Mucosa of gallbladder (tissue), 1 donor: Measurements from ENCODE around the gene CLMN. TPM values are rescaled to one million over a fixed set of nuclear protein-coding genes. Genes with fewer than 3 reads are reported as not detected.
"Not testable (repeated sequence)": the region's sequence is repeated elsewhere in the genome, so short reads cannot be mapped to it uniquely, and the experiment has no call there.

ENCODE experiments used
- DNase-seq: peaks from one replicate; pipeline ENCODE4 v3.0.0-alpha.2; 2020; ENCODE audit warnings: low spot score
- total RNA-seq: library from RNA; stranded (reverse); gene quantifications from one replicate; pipeline ENCODE4 v1.2.1, GENCODE V29; 2021
- donor health status: DM: no; HTN: no; CAD: no.

The CLMN gene
- total RNA-seq, 1 donor from 2014 or later = 63.5 TPM

DNA sequence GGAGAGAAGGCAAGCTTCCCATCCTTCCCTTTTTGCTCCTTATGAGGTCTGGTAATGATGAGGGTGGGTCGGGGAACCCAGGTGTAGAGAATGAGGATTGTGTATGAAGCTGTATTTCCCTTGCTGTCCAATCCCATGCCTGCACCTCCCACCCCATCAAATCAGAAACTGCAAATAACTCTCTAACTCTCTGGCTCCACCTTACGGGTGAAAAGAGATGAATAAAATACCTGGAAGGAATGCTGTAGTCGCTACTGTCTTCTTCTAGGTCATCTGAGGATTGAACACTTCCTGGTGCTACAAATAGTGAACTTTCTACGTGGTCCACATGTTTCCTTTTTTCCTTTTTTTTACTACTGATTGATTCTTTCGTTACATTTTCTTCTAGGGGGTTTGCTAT lies 123.4 kb downstream of the CLMN start:
- no peak for DNase-seq

DNA sequence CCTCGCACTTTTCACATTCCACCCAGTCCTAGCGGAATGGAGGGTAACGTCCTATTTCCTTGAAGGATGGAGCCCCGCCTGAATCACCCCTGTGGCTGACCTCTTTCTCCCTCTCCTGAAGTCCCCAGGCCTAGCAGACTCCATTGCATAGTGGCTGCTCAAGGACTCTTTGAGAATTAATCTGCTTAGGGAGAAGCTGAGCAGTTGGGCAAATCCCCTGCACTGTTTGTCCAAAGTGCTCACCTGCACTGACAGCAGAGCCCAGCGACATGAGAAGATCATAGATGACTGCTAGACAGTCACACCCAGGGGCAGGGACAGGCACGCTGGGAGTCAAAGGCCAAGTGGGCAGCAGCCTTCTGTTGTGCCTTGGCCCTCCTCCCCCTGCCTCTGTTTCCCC lies 124.7 kb downstream of the CLMN start:
- no peak for DNase-seq

DNA sequence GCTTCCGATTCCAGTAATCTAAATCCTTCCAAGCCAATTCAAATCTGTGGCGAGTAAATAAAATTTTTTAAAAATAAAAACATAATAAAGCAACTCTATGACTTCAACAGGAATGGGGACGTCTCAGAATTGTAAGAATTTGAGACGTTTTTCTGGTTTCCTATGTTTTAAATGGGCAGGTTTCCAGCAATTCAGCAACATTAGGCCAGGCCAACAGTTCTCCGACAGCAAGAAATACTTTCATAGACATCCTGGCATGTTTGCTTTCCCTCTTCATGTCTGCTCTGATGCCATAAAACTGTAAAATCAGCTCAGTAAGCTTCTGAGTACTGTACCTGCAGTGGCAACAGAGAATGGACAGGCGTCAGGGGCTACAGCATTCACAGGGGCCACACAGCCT lies 126.6 kb downstream of the CLMN start:
- no peak for DNase-seq

DNA sequence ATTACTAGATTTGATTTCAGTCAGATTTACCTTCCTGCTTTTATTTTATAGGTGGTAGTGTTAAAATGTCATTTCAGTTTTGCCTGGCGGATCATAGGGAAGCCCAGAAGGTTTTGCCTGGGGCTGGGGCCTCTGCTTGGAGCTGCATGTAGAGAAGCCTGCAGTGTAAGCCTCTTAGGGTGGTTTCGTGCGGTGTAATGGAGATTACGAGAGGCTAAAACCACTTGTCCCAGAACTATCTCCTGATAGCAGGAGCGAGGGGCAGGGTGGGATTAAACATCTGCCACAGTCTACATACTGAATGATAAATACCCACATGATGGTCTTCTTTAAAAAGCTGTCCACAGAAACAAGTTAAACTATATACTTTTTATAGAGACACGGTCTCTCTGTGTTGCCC lies 127.4 kb downstream of the CLMN start:
- no peak for DNase-seq

DNA sequence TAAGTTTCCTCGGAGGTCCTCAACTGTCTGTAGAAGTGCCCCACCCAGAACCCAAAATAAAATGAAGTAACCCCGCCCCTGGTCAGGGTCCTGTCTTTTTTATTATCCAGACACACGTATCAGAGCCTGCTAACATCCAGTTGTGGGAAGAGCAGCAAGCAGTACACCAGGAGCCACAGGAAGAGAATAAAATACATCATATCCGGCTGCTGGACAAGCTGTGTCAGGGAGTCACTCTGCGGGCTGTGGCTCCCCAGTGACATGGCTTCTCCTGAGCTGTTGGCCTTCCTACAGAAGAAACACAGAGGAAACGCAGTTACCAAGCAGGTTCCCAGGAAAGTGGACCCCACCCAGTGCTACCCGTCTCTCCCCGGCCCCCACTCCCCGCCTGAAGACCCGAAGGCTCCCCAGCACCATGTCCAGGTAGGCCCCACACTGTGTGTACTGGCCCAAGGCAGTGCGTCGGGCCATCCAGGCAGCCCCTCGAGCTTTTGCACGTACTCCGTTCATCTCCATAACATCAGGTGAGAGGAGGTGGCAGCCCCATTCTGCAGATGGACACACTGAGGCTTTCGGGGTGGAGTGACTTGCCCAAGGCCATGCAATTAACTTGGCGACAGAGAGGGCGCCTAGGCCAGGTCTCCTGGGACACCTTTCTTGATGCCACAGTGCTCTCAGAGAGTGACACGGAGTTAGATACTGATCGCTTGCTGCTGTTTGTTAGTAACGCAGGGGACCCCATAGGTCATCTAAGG lies 128.1 kb downstream of the CLMN start:
- no peak for DNase-seq

DNA sequence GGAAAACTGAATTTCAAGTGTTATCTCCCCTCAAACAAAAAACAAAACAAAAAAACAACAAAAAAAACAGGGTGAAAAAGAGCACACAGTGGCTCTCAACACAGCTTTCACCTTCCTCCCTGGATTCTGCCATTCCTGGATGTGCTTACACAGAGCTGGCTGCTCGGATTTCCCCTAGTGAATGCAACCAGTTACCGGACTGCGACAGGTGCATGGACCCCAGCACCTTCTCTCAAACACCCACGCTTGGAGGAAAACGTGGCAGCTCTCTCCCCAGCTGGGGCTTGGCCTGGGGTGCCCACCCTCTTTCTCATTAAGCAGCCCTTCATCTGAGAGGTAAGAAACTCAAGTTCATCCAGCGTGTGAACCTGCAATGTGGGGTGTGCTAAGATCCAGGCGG lies 128.9 kb downstream of the CLMN start:
- no peak for DNase-seq

DNA sequence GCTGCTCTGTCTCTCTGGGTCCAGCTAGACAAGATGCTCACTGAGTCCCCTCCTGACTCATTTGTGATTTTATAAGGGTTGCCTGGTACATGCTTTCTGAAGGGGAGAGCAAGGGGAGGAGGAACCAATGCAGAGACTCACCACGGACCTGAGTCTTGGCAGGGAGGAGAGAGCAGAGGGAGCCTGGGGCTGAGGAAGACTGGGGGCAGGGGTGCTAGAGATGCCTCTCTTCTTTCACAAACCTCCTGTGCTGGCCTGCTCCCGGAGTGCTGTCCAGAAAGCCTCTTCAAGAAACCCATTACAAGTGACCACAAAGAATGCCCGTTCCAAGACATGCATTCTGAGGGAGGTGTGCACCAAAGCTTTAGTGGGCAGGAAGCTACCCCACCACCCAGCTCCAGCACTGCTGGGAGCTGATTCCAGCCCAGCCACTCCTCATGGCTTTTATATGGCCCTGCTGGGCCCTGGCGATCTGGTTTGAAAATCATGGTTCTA lies 129.3 kb downstream of the CLMN start:
- no peak for DNase-seq

DNA sequence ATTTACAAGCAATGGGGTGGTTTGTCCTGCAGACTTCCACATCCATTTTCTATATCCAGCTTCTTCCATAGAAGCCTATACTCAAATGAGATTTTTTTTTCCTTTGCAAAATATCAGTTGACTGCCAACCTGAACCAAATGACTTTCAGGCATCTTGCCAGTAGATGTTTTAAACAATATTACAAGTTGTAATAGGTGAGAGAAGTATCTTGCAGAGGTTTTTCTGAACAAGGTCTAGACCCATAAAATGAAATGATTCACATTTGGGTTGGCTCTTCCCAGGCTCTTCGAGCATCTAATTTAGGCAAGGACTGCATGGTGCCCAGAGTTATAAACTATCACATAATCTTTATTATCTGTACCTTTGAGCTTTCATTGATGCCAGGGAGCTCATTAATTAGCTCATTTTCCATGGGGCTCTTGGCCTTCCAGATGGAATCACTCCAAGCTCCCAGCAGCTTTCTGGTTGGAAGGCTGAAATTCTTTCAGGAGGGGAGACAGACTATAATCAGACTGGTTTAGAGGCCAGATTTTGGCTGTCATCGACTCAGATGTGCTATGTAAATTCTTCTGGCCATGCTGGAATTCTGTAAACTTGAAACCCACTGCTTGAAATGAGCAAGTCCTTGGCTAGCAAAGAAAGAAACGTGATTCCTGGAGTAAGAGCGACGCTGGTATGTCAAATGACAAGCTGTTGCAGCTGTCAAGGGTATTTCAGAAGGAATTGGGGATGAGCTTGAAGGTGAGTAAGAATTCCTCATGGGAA lies 130.2 kb downstream of the CLMN start:
- no peak for DNase-seq

DNA sequence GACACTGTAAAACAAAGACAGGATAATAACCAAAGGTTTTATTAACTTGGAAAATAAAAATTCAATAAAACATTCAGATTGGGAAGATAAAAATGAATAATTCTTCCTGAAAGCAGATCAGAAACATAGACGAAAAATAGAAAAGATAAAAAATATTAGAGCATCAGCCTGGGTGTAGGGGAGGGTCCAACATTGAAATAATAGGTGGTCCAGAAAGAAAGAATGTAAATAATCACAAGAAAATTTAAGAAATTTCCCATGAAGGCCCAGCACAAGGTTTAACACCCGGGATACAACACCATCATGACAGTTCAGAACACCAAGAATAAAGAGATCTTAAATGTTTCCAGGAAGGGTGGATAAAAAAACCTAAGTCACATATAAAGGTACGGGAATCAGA lies 131.3 kb downstream of the CLMN start:
- DNase-seq = no peak

DNA sequence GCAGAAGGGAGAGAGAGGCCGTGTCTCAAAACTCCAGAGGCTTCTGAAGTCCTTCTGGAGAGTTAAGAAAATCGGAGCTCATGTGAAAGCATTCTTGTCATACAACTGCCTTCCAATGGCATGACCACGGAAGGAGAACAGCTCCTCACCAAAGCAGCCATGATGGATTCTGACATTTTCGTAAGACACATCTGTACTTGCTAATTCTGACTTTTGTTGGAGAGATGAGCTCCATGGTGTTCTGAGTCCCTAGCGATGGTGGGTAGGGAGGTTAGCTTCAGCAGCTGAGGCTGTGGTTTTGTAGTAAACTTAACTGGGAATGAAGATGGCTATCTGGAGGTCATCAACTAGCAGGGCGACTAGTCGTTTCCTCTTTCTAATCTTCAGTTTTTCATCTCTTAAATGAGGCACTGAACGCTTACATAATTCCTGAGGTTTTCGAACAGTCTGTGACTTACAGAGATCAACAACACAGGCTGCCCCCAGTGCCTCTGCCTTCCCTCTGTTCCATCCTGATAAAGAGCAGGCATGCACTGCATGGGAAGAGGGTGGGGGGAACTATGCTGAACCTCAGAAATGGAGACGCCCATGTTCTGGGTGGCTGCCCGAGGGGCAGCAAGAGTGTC lies 133.8 kb downstream of the CLMN start:
- DNase-seq = no peak

DNA sequence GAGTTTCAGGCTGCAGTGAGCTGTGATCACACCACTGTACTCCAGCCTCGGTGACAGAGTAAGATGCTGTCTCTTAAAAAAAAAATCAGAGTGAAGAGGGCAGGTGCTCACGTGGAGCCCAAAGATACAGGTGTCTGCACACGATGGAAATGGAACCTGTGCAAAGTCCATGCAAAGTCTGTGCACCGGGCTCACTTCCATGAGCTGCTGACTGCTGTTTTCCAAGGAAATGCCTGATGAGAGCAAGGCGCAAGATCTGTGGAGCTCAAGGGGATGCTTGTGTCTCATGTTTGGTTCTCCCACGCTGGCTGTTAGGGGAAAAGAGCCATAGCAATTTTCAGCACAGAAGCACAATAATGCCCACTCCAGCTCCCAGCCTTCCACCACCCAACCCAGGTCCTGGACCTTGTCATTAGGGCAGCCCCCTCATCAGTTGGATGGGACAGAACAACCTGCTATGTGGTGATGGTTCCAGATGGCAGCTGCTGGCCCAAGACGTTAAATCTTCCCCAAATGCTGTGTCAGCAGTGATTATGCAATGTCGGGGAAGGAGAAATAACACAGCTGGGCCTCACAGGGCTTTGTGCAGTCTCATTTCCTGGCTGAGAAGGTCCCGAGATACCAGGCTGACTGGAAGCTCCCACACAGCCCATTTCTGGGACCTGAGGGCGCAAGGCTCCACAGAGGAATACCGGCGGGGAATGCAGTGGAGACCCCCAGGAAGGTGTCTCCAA lies 134.5 kb downstream of the CLMN start:
- DNase-seq = peak; percentile 70

DNA sequence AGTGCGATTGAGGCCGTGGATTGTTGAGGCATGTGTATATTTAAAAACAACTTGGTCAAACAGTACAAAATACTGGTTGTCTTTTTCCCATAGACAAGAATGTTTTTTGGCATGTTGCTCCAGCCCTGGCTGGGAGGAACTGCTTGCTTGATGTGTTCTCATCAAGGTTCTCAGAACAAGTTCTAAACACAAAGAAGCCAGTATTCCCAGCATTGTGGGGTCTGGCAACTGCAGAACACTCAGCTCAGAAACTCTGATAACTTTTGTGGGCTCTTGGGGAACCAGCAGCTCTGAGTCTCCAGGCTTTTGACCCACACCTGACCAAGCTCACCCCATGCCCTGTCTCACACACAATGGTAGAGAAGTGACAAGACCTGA lies 135.3 kb downstream of the CLMN start:
- no peak for DNase-seq

DNA sequence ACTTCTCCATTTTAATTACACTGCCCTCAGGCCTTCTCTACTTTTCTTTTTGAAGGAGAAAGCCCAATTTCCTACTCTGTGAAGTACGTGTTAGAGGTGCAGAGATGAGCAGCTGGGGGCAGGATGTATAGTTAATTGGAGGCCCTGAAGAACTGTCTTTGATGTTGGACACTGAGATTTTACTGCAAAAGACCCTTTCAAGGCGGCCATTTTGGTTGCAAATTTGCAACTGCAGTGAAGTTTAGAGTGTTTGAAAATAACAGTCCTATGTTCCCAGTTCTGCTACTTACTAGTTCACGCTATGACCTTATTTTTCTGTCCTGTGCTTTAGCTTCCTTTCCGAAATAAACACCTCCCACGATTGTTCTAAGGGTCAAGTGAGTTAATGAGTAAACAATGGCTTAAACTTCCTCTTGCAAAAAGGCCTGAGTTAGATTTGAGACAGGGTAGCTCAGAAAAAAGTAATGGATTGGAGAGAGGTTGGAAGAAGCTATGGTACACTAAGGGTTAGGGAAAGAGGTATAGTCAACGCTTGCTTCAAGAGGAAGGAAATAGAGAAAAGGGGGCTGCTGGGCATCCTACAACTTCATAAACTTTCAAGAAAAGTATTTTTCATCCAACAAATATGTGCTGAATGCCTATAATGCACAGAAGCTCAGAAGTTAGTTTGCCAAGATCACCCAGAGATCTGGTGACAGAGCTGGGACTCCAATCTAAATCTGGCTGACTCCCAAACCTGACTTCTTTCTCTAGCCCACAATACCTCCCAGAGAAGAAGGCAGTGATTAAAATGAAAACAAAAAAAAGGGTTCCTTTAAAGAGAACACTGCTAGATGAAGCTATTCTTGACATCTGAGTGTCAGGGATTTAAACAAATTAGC lies 135.9 kb downstream of the CLMN start:
- DNase-seq = no peak

DNA sequence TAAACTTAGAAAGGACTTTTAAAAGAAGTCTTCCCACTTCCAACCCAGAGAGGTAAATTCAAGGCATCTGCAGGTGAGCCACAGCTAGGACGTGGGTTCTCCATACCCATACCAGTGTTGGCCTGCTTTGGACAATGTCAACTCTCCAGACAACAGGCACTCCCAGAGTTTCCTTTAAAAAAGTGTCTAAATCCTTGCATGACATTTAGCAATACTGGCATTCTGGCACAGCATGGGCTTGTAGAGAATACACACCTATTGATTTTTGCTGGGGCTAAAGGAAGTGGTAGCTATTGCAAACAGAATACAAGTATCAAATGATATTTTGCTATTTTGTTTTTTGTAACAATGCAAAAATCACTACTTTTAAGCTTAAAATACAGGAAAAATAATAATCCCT lies 136.6 kb downstream of the CLMN start:
- DNase-seq = no peak

DNA sequence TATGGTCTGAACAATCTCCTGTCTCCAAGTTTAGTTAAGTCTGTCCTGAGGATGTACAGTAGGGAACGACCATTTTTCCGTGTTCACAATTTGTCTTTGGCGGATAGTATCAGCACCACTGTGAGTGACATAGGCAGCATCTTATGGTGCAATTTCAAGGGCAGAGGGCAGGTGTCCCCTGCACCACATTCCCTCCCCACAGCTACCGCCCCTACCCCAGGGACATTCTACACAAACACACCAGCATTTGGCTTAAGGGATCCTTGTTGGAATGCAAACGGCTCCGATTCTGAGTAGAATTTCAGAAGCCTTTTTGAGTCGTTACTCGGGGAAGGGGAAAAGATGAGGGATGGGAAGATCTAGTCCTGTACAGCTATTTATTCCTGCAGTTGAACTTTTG lies 137.3 kb downstream of the CLMN start:
- DNase-seq = no peak

DNA sequence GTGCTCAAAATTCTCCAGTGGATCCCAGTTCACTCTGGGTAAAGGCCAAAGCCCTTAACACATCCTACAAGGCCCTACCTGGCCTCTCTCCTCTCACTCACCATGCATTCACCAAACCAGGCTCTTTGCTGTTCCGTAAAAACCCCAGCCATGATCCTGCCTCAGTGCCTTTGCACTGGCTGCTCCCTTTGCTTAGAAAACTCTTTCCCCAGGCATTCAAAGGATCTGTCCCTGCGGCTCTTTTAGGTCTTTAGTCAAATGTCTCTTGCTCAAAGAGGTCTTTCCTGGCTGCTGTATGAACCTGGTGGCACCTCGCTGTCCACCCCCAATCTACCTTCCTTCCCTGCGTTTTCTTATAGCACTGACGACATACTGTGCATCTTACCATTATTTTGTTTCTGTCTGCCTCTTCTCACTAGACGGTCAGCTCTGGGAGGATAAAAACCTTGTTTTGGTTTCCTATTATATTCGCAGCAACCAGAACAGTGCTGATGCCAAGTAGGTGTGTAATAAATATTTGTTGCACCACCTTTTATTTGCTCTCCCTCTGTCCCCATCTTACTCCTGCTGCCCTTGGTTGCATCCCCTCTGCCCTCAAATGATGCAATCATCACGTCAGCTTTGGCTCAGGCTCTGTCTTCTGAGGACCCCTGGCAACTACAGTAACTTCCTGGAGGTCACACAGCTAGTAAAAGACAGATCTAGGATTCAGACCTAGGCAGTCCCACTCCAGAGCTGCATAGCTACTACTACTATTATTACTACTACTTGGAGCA lies 138.6 kb downstream of the CLMN start:
- no peak for DNase-seq

DNA sequence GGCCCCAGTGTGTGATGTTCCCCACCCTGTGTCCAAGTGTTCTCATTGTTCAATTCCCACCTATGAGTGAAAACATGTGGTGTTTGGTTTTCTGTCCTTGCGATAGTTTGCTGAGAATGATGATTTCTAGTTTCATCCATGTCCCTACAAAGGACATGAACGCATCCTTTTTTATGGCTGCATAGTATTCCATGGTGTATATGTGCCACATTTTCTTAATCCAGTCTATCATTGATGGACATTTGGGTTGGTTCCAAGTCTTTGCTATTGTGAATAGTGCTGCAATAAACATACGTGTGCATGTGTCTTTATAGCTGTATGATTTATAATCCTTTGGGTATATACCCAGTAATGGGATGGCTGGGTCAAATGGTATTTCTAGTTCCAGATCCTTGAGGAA lies 144.0 kb downstream of the CLMN start:
- not testable (repeated sequence) for DNase-seq

DNA sequence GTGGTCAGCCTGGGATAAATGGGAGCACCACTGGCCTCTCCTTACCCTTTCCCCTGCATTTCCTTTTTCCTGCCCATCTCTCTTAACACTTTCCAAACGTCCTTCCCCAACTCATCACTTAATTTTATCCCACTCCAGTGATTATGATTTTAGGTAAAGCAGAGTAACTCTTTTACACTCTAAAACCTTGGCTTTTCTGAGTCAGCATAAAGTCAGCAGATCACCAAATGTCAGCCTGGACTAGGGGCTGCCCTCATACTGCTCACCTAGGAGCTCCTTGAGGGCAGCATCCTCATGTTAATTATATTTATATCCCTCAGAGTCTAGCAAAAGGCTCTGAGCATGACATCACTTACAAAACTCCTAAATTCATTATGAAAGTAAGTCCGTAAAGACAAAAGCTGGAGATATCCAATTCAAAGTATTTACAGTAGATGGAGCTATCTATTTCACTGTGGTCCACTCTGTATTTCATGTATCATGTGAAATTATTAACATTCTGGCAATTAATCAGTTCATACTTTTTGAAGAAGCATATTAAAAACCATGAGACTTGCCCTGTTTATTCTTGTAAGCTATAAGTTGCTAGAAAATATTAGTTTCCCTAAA lies 145.4 kb downstream of the CLMN start:
- no peak for DNase-seq

DNA sequence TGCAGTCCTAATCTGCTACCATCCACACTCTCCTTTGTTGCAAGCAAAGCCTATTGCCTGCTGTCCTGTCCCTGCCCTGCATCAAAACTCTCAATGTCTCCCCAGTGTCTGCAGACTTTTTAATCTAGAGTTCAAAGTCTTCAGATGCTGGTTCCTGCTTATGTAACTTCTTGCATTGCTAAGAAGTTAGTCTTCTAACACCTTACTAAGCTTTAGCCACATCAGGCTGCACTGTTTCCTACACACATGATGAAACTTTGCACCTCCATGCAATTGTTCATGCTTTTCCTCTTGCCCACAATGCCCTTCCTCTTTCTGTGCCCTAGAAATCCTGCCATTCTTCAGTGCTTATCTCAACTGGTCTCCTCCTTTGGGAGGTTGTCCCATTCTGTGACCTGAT lies 146.2 kb downstream of the CLMN start:
- no peak for DNase-seq

DNA sequence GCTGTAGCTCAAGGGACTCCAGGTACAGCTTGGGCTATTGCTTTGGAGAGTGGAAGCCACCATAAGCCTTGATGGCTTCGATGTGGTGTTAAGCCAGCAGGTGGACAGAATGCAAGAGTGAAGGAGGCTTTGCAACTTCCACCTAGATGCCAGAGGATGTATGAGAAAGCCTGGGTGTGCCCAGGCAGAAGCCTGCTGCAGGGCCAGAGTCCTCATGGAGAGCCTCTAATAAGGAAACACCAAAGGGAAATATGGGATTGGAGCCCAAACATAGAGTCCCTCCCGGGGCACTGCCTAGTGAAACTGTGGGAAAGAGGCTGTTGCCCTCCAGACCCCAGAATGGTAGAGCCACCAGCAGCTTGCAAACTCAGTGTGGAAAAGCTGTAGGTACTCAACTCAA lies 152.5 kb downstream of the CLMN start:
- no peak for DNase-seq
